ENCODE results near the gene TPP1.

The TPP1 gene

DNA sequence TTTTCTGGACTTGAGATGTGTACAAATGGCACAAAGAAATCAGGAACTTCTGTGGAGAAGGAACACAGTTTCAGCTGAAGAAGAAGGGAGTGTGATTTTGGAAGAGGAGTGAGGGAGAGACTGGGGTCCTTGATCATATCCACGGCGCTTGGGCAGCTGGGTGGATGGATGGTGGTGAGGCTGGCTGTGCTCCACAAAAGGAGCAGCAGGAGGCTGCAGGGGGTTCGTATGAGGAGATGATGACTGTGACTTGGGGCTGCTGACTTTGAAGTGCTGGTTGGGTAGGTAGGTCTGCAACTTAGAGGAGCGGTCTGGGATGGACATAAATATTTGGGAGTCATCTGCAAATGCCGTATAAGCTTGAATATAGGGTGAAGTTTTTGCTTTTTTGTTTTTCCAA, 37.7 kb upstream of the TPP1 start:
- Histone ChIP-seq H3K4me2 (peak overlapping the region in 1 of 11 experiments; percentile 60; a peak in 2 of 22 replicates), H3K27me3 (peaks cover 18 to 40% (median 35%) of the 10 kb centered on the region in 11 experiments), H3K4me1 (peaks cover 15 to 41% (median 31%) of the 10 kb centered on the region in 10 experiments), H4K20me1 (peaks cover 0 to 7% (median 0%) of the 10 kb centered on the region in 11 experiments; a peak in 3 of 22 replicates), H3K9me3 (replicated peaks in 1 of 11) (no peaks in the 10 kb centered on the region), H3K27ac (no peak overlapping the region), H3K36me3 (no peaks in the 10 kb centered on the region), H3K9ac (no peak overlapping the region), H3K4me3 (no peak overlapping the region)
- no peak for TF ChIP-seq Cebpa-rat (IDR thresholded peaks at IDR 0.05)

DNA sequence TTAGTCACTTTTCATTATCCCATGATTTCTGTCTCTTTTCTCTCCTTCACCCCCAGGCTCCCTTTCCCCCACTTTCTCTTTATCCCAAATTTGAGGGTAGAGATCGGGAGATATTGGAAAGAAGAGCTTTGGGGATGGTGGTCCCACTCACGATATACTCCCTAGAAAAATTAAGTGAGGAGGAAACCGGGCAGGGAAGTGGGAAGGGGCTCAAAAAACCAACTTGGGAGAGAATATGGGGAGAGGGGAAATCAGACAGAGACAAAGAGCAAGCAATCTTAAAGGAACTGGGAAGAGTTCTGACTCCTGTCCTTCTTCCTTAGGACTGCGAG, 37.3 kb upstream of the TPP1 start:
- Histone ChIP-seq H4K20me1 (peaks cover 0 to 7% (median 0%) of the 10 kb centered on the region in 11 experiments; a peak in 3 of 22 replicates), H3K4me2 (peak overlapping the region in 10 of 11 experiments; percentile 45 to 70 (median 62); a peak in 16 of 22 replicates), H3K27ac (no peak overlapping the region), H3K4me1 (peaks cover 15 to 42% (median 32%) of the 10 kb centered on the region in 10 experiments), H3K27me3 (peaks cover 18 to 40% (median 35%) of the 10 kb centered on the region in 11 experiments), H3K9me3 (replicated peaks in 1 of 11) (no peaks in the 10 kb centered on the region), H3K36me3 (no peaks in the 10 kb centered on the region), H3K4me3 (peak overlapping the region in 2 of 10 experiments; percentile 70 to 72; a peak in 1 of 20 replicates), H3K9ac (no peak overlapping the region; a peak in 3 of 22 replicates)
- no peak for TF ChIP-seq Cebpa-rat (IDR thresholded peaks at IDR 0.05)

DNA sequence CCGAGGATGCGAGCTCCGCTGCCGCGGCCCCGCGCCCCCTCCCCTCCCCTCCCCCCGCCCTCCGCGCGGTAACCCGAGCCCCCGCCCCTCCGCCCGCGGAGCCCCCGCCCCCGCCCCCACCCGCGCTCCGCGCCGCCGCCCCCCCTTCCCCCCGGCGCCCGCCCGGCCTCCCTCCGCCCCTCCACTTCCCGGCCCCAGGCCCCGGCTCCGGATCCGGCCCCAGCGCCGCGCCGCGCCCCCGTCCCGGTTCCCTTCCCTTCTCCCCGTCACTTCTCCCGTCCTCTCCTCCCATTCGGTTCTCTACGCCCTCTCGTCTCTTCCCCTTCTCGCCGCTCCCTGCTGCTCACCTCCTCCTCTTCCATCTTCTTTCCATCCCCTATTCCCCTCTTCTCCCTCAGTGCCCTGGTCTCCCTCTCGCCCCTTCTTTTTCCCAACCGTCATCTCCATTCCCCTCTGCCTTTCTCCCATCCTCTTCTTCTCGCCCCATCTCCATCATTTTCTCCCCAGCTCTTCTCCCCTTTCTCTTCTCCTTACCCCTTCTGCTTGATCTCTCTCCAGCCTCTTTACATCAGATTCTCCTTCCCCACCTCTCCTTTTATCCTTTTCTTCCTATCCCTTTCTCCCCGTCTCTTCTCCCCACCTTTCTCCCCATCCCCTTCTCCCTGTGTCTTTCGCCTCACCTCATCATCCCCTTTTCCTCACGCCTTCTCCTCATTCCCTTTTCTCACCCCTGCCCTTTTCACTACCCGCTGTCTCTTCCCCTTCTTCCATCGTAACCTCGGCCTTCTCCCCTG, 36.8 kb upstream of the TPP1 start, which contains the start of gene DCHS1:
Gene DCHS1, minus strand, starts transcription at position 20 of the 794 bp plus-strand sequence. CDS start 14,196 bp downstream, outside the sequence.
- no peak for TF ChIP-seq Cebpa-rat (IDR thresholded peaks at IDR 0.05)
- Histone ChIP-seq H3K27ac (peak within 1 kb of the TSS in 10 of 11 experiments; percentile 62 to 88 (median 84); a peak in 19 of 22 replicates), H3K27me3 (peaks cover 18 to 40% (median 35%) of the 10 kb centered on the region in 11 experiments), H3K4me1 (peaks cover 15 to 46% (median 34%) of the 10 kb centered on the region in 10 experiments), H4K20me1 (peaks cover 0 to 7% (median 0%) of the 10 kb centered on the region in 11 experiments; a peak in 3 of 22 replicates), H3K9ac (peak within 1 kb of the TSS; percentile 76 to 91 (median 84)), H3K4me3 (peak within 1 kb of the TSS; percentile 55 to 78 (median 71)), H3K36me3 (no peaks in the 10 kb centered on the region), H3K9me3 (replicated peaks in 1 of 11) (no peaks in the 10 kb centered on the region), H3K4me2 (peak within 1 kb of the TSS; percentile 69 to 85 (median 78))

DNA sequence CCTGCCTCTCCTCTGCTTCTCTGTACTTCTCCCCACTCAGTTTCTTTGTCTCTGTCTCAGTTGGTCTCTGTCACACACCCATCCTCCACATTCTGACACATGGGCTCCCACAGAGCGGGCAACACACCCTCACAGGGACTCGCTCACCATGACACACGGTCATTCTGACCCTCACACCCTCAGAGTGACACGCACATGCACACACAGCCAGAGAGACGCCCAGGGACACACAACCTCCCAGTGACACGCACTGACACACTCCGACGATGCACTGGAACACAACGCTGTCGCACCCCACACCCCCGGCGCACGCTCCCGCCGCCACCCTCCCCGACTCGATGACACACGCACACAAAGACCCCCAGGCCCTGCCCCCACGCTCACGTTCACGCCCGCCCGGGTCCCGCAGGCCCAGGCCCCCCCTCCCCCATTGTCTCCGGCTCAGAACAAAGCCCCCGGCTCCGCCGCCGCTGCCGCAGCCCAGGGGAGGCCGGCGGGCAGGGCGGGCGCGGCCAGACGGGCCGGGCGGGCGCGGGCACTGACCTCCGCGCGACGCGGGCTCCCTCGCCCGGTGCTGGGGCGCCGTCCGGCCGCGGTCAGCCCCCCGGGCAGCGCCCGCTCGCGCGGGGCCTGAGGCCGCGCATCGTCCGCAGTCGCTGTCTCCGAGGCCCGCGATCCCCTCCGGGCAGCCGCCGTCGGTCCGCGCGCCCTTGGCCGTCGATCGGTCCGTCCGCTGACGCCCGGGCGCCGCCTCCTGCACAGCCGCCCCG, 36.0 kb upstream of the TPP1 start:
- Histone ChIP-seq H3K9ac (peak overlapping the region; percentile 76 to 91 (median 84)), H3K27ac (peak overlapping the region in 10 of 11 experiments; percentile 62 to 88 (median 84); a peak in 19 of 22 replicates), H3K4me3 (peak overlapping the region; percentile 55 to 78 (median 71)), H3K9me3 (replicated peaks in 1 of 11) (no peaks in the 10 kb centered on the region), H3K27me3 (peaks cover 18 to 40% (median 35%) of the 10 kb centered on the region in 11 experiments), H3K4me1 (peaks cover 15 to 49% (median 34%) of the 10 kb centered on the region in 10 experiments), H3K4me2 (peak overlapping the region; percentile 64 to 85 (median 78)), H3K36me3 (no peaks in the 10 kb centered on the region), H4K20me1 (peaks cover 0 to 7% (median 0%) of the 10 kb centered on the region in 11 experiments; a peak in 3 of 22 replicates)
- no peak for TF ChIP-seq Cebpa-rat (IDR thresholded peaks at IDR 0.05)

DNA sequence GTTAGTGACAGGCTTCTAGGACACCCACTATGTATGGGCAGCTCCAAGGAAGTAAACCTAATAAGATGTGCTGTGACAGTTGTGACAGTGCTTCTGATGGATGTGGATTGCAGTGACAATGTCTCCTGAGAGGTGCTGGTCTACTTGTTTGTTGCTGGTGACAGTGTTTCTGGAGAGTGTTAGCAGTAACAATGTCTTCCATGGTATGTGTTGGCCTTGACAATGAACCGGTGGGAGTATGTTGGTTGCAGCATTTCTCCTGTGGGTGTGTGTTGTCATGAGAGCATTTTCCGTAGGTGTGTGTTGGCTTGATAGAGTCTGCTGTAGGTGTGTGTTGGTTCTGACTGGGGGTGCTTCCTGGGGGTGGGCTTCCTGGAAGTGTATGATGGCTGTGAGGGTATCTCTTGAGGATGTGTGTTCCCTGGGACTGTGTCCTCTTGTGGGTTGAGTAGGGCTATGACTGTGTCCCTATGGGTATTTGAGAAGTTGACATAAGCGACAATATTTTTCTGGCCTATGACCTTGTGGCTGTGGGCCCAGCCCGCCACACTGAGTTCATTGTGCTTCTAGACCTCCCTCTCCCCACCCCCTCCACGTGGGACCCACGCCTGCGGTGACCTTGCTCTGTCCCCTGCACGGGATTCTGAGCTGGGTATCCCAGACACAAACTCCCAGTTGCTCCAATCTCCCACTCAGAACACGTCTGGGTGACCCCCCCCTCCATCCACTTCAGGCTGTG, 35.2 kb upstream of the TPP1 start:
- Histone ChIP-seq H4K20me1 (peaks cover 0 to 7% (median 0%) of the 10 kb centered on the region in 11 experiments; a peak in 3 of 22 replicates), H3K9ac (peak overlapping the region; percentile 76 to 91 (median 84); a peak in 21 of 22 replicates), H3K27me3 (peaks cover 18 to 40% (median 35%) of the 10 kb centered on the region in 11 experiments), H3K4me1 (peaks cover 15 to 53% (median 35%) of the 10 kb centered on the region in 10 experiments), H3K36me3 (no peaks in the 10 kb centered on the region), H3K4me2 (peak overlapping the region; percentile 64 to 85 (median 78)), H3K27ac (peak overlapping the region in 9 of 11 experiments; percentile 66 to 88 (median 84); a peak in 18 of 22 replicates), H3K4me3 (peak overlapping the region; percentile 55 to 78 (median 71); a peak in 19 of 20 replicates), H3K9me3 (replicated peaks in 1 of 11) (no peaks in the 10 kb centered on the region)
- no peak for TF ChIP-seq Cebpa-rat (IDR thresholded peaks at IDR 0.05)

DNA sequence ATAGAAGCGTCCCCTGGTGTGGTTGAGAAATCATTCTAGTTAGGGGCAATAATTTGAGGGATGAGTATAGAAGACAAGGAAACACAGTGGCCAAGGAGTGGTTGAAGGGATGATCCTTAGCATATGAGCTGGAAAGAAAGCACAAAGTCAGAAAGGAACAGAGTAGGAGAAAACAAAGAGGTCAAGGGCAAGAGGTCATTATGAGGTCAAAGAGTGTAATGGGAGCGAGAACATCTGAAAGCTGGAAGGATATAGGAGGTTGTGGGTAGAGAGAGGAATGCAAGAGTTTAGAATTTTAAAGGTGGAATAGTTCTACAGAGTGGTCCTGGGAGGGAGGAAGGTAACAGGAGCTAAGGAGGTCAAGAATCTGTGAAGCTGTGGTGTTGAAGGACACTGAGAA, 34.4 kb upstream of the TPP1 start:
- Histone ChIP-seq H3K9me3 (replicated peaks in 1 of 11) (no peaks in the 10 kb centered on the region), H3K27ac (no peak overlapping the region), H3K4me2 (peak overlapping the region; percentile 64 to 85 (median 78); a peak in 21 of 22 replicates), H3K27me3 (peaks cover 18 to 40% (median 35%) of the 10 kb centered on the region in 11 experiments), H3K4me1 (peaks cover 15 to 61% (median 42%) of the 10 kb centered on the region in 10 experiments), H3K36me3 (no peaks in the 10 kb centered on the region), H3K9ac (no peak overlapping the region), H3K4me3 (no peak overlapping the region), H4K20me1 (peaks cover 0 to 7% (median 0%) of the 10 kb centered on the region in 11 experiments; a peak in 3 of 22 replicates)
- TF ChIP-seq Cebpa-rat (IDR thresholded peaks at IDR 0.05) = no peak

DNA sequence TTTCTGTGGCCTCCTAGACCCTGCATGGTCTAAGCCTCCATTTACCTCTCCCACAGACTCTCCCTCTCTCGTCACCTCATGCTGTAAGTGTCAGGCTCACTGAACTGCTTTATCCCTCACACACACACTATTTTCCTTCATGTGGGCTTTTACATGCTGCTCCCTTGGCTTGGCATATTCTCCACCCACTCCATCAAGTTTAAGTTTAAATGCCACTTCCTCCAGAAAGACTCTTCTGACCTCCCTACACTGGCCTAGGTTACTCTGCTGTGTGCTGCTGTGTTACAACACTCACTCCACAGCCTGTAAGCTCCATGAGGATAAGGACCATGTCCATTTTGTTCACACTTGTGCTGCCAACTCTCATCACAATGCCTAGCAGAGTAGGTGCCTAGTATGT, 33.9 kb upstream of the TPP1 start:
- H3K4me2 ChIP-seq = peak overlapping the region in 10 of 11 experiments; percentile 3 to 83 (median 74); a peak in 14 of 22 replicates
- no peak for TF ChIP-seq Cebpa-rat (IDR thresholded peaks at IDR 0.05)
- H3K27ac ChIP-seq = no peak overlapping the region
- H3K27me3 ChIP-seq = peaks cover 18 to 40% (median 35%) of the 10 kb centered on the region in 11 experiments
- no peak overlapping the region for H3K4me3 ChIP-seq
- no peaks in the 10 kb centered on the region for H3K36me3 ChIP-seq
- H3K4me1 ChIP-seq = peaks cover 17 to 66% (median 48%) of the 10 kb centered on the region in 10 experiments
- H4K20me1 ChIP-seq = peaks cover 0 to 7% (median 0%) of the 10 kb centered on the region in 11 experiments; a peak in 3 of 22 replicates
- no peak overlapping the region for H3K9ac ChIP-seq
- H3K9me3 ChIP-seq (replicated peaks in 1 of 11) = no peaks in the 10 kb centered on the region

DNA sequence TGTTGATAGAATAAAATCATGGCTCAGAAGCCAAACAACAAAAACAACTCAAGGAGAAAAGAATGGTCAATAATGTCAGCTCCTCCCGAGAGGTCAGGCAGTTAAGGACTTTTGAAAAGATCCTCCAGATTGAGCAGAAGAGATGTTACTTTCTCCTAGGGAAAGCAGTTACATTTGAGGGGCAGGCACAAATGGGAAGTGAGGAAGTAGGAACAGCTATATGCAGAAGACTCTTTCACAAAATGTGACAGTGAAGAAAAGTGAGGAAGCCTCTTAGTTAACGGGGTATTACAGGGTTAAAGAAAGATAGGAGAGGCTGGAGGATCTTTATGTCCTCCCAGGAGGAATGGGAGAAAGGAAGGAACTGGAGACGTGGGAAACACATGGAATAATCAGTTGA, 33.0 kb upstream of the TPP1 start:
- Histone ChIP-seq H4K20me1 (peaks cover 0 to 7% (median 0%) of the 10 kb centered on the region in 11 experiments; a peak in 3 of 22 replicates), H3K4me3 (no peak overlapping the region), H3K9ac (no peak overlapping the region), H3K27ac (no peak overlapping the region), H3K27me3 (peaks cover 18 to 37% (median 33%) of the 10 kb centered on the region in 11 experiments), H3K4me2 (peak overlapping the region in 7 of 11 experiments; percentile 56 to 83 (median 77); a peak in 11 of 22 replicates), H3K36me3 (no peaks in the 10 kb centered on the region), H3K4me1 (peaks cover 26 to 75% (median 57%) of the 10 kb centered on the region in 10 experiments), H3K9me3 (replicated peaks in 1 of 11) (no peaks in the 10 kb centered on the region)
- TF ChIP-seq Cebpa-rat (IDR thresholded peaks at IDR 0.05) = no peak
